ENCODE measurements around the gene C3AR1.
"Not testable (repeated sequence)": the region's sequence is repeated elsewhere in the genome, so short reads cannot be mapped to it uniquely, and the experiment has no call there.

The C3AR1 gene

DNA sequence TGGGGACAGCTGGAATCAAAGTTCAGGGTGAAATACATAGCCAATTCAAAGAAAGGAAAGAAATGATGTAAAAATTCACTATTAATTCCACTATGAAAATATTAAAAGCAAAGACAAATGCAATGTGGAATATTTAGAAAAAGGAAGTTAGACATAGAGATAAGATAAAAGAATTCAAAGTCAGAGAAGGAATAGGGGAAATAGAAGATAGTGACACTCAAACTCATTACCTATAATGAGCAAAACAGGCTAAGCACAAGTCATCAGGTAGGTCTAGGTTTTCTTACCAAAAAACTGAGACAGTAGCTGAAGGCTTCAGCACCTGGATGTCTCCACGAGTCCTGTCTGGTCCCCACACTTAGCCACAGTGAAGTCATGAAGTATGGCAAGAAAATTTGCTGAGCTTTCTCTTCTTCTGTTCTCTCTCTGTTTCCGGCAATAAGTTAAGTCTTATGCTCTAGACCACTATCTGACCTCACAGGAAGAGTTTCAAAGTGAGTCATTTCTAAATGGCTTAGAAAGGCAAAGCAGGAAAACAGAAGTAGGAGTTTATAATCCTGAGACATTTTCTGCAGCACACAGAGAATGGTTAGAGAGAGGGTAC lies at the start of gene C3AR1:
Gene C3AR1, minus strand, starts transcription at position 369 of the 604 bp plus-strand sequence. CDS start 6,174 bp downstream, outside the sequence.
- no peak for DNase-seq (ENCODE audit: low read depth in 1 of 2, low spot score in 1 of 2)

DNA sequence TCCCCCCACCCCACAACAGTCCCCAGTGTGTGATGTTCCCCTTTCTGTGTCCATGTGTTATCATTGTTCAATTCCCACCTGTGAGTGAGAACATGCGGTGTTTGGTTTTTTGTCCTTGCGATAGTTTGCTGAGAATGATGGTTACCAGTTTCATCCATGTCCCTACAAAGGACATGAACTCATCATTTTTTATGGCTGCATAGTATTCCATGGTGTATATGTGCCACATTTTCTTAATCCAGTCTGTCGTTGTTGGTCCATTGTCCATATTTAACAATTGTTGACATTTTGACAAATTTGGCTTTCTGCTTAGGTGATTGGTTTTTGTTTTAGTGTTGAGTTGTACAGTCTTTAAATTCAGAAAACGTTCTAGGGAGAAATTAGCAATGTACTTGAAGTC lies 47.0 kb upstream of the C3AR1 start:
- not testable (repeated sequence) for DNase-seq (ENCODE audit: low read depth in 1 of 2, low spot score in 1 of 2)

DNA sequence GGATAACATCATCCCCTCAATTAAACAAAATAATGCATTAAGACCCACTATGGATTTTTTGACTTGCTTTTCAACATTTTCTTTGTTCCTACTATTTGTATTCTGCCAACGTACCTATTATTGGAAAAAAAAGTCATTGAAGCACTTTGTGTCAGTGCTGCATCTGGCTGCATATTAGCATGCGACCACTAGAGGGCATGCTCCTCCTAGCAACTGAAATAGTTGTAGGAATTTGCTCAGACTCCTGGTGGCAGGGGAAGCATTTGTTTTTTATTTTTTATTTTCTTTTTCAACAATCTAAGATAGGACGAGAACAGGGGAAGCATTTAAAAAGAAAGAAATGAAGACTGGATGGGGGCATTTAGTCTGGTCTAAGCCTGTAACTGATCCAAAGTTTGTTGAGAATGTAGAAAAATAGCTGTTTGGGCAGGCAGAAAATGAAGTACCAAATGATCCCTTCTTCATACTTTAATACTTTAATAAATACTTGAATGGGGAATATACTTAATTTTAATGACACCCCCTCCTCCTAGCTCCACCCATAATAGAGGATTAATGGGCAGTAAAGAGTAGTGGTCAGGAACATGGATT lies 42.7 kb upstream of the C3AR1 start:
- peak; percentile 49 to 59 for DNase-seq (ENCODE audit: low read depth in 1 of 2, low spot score in 1 of 2)

DNA sequence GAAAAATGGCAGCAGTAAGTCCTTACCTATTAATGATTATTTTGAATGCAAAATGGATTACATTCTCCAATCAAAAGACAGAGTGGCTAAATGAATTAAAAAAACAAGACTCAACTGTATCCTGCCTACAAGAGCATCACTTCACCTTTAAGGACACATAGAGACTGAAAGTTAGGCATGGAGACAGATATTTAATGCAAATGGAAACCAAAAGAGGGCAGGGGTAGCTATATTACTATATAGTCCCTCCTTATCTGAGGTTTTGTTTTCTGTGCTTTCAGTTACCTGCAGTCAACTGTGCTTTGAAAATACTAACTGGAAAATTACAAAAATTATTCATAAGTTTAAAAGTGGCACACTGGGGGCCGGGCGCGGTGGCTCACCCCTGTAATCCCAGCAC lies 33.1 kb upstream of the C3AR1 start:
- DNase-seq (ENCODE audit: low read depth in 1 of 2, low spot score in 1 of 2), result no peak

DNA sequence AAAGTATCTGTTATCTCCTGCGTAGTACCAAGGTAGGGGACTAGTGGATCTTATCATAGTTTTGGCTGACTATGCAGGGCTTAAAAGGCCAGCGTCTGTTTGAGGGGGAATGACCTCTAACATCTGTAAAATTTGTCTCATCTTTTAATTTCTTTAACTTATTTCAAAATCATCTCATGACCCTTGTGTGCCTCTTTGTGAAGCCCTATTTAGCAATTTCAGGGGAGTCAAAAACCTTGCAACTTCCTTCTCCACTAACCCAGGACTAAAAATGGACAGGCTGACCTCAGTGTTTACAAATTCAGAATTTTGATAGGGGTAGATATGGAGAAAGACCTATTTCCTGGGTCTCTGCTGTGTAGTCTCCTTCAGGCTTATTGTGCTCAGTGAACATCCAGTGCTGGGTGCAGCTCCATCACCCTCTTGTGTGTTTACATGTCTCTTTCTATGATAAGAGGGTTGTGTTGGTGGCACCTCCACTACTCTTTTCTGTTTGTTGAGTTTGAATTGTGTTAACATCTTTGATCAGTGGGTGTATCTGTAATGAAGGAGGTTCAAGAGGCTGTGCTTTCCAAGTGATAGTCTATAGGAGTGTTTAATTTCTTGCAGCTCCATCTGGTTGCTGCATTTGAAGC lies 30.2 kb upstream of the C3AR1 start:
- DNase-seq (ENCODE audit: low read depth in 1 of 2, low spot score in 1 of 2), result no peak

DNA sequence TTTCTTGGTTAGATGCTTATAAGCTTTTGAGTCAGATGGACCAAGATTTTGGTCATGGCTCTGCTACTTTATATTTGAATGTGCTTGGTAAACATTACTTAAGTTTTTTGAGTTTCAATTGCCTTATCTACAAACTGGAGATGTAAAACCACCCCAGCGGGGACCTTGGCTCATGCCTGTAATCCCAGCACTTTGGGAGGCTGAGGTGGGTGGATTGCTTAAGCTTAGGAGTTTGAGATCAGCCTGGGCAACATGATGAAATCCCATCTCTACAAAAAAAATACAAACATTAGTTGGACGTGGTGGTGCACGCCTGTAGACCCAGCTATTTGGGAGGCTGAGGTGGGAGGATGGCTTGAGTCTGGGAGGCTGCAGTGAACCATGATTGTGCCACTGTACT lies 27.1 kb upstream of the C3AR1 start:
- DNase-seq (ENCODE audit: low read depth in 1 of 2, low spot score in 1 of 2), result no peak

DNA sequence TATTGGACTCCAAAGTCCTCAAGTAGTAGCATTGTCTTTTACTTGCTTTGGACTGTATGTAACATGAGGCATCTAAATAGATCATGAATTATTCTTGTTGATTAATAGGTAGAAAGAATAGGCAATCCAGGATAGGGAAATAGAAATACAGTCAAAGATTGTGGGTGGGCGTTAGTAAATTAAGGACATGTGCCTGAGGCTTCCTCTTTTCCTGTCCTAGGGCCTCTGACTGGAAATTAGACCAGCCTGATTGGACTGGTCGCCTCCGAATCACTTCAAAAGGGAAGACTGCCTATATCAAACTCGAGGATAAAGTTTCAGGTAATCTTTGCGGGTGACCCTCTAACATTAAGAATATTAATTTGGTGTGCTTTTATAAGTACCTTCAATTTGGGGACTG lies 23.6 kb upstream of the C3AR1 start:
- no peak for DNase-seq (ENCODE audit: low read depth in 1 of 2, low spot score in 1 of 2)

DNA sequence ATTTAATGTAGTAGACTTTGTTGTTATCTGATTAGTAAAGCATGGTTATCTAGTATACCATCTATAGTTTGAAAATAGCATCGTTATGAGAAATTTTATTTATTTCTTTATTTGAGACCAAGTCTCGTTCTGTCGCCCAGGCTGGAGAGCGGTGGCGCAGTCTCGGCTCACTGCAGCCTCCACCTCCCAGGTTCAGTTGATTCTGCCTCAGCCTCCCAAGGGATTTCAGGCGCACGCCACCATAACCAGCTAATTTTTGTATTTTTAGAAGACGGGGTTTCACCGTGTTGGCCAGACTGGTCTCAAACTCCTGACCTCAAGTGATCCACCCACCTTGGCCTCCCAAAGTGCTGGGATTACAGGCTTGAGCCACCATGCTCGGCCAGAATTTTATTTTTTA lies 23.1 kb upstream of the C3AR1 start:
- DNase-seq (ENCODE audit: low read depth in 1 of 2, low spot score in 1 of 2), result not testable (repeated sequence)

DNA sequence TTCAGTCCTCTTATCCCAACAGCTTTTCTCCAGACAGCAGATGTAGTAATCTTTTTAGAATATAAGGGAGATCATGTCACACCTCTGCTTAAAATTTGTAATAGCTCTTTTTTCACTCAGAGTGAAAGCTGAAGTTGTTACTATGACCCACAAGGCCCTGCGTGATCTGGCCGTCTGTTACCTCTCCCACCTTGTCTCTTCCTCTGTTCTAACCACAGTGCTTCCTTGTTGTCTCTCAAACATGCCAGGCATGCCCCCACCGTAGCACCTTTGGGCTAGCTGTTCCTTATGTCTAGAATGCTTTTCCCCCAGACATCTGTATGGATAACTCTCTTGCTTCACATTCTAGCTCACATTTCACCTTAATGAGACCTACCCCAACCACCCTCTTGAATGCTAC lies 22.4 kb upstream of the C3AR1 start:
- no peak for DNase-seq (ENCODE audit: low read depth in 1 of 2, low spot score in 1 of 2)

DNA sequence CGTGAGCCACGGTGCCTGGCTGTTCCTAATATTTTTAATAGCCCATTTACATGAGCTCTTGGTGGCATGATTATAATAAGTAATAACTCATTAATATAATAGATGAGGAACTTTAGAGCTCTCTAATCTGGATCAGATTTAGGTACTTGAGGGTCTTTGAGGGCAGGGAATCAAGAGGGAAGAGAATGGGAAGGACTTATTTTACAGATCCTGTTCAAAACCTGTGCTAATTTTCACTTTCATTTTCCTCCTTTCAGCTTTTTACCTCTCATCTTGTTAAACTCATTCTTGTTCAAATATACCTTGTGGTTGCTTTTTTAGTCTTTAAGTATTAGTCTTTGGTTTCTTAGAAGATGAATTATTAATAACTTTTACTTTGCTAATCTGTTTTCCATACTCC lies 21.5 kb upstream of the C3AR1 start:
- no peak for DNase-seq (ENCODE audit: low read depth in 1 of 2, low spot score in 1 of 2)

DNA sequence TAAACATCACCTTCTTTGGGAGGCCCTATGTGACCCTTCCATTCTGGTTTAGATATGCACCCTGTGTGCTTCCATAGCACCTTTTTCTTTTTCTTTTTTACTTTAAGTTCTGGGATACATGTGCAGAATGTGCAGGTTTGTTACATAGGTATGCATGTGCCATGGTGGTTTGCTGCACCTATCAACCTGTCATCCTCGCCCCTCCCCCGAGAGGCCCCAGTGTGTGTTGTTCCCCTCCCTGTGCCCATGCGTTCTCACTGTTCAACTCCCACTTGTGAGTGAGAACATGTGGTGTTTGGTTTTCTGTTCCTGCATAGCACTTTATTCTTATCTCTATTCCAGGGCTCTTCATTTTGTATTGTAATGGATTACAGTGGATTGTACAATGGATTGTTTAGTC lies 18.2 kb upstream of the C3AR1 start:
- peak in 1 of 2 donors; percentile 32 for DNase-seq (ENCODE audit: low read depth in 1 of 2, low spot score in 1 of 2)

DNA sequence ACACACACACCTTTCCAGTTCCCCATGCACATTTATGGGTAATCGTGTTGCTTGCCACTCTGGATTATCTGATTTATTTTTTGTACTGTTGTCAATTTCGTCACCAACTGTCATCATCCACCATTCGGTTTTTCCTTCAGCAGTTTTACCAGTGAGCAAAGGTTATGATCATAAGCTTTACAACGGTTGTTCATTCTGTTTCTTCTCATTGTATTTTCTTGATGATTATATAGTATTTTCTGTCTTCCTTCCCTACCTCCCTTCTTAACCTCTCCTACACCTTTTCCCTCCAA lies 16.6 kb upstream of the C3AR1 start:
- no peak for DNase-seq (ENCODE audit: low read depth in 1 of 2, low spot score in 1 of 2)

DNA sequence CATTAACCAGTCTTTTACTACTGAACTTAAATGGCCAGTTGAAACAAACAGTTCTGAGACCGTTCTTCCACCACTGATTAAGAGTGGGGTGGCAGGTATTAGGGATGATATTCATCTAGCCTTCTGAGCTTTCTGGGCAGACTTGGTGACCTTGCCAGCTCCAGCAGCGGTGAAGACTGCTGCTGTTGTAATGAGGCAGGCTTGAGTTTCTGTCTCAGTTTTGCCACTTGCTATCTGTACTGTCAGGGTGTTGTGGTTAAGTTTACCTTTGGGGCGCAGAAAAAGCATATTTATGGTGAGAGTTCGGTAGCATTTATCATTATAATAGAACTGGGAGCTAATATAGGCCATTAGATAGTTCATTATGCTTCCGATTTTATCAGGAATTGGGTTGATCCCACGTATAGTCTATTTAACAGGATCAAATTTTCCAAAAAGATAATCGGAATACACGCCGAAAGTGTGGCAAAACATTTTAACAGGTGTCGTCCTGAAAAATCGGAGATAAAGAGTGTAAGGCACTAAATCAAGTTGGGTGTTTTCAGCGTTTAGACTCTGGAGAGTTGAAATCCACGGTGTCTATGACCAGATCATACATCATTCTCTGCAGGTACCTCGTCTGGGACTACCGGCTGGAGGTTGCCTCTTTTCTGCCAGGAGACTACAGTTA lies 15.2 kb upstream of the C3AR1 start:
- no peak for DNase-seq (ENCODE audit: low read depth in 1 of 2, low spot score in 1 of 2)

DNA sequence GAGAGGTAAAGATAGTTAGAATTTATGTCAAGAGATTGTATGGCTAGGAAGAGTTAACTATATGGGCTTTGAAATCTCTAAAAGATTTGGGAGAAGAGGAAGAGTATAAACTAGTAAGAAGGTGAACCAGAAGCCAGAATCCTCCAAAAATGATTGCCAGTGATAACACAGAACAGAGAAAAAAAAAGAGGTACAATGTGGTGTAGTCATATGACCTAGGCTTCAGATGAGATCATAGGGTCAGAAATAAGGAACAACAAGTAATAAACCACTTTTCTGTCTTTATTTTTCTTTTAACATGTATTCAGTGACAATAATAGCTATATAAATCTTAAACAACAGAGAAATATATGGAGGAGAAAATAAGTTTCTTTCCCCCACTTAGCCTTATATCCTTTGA lies 14.0 kb upstream of the C3AR1 start:
- no peak for DNase-seq (ENCODE audit: low read depth in 1 of 2, low spot score in 1 of 2)

DNA sequence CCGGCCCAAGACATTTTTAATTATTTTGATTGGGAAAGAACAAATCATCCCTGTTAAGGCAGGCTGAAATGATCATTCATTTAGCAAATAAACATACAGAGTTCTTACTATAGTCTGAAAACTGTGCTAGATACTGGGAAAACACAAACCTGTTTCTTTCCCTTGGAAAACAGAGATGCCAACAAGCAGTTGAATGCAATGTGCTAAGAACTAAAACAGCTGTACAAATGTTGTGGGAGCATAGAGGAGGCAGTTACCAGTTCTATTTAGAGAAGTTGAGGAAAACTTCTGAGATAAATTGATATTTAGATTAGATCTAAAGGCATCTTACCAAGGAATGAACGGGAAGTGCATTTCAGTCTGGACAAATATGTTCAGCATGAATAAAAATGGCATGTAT lies 12.8 kb upstream of the C3AR1 start:
- no peak for DNase-seq (ENCODE audit: low read depth in 1 of 2, low spot score in 1 of 2)

DNA sequence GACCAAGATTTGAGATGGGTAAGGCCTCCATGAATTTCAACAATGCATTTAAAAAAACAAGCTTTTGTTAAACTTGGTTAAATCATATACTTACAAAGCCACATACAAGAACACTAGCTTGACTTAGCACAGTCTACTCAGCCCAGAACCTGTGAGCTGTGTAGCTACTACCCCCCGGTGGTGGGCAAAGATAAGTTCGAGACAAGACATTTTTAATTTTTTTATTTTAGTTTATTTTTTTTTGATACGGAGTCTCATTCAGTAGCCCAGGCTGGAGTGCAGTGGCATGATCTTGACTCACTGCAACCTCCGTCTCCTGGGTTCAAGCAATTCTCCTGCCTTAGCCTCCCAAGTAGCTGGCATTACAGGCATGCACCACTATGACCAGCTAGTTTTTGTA lies 12.2 kb upstream of the C3AR1 start:
- peak; percentile 15 to 40 for DNase-seq (ENCODE audit: low read depth in 1 of 2, low spot score in 1 of 2)

DNA sequence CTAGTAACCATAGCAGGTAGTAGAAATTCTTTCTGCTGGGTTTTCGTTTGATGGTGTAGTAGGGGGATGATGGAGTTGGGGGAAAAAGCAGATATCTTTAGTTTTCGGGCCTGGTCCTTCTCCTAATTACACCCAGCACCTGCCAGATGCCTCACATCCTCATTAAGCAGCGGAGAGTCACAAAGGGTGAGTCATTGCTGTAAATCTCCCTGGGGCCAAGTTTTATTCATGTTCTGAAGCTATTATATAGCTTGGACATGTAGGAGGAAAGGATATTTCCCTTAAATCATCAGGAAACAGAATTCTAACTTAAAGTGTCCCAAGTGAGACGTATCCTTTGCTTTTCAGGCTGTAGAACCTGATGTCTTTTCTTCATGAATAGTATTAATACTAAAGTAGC lies 11.0 kb upstream of the C3AR1 start:
- DNase-seq (ENCODE audit: low read depth in 1 of 2, low spot score in 1 of 2), result no peak

DNA sequence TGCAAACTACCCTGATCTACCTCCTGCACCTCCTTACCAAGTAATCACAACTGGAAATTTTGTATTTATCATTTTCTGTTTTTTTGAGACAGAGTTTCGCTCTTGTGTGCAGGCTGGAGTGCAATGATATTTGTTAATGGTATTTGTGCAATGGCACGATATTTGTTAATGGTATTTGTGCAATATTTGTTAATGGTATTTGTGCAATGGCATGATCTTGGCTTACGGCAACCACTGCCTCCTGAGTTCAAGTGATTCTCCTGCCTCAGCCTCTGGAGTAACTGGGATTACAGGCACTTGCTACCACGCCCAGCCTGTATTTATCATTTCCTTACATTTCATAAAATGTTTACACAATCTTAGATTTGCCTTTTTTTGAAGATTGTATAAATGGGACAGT lies 10.2 kb upstream of the C3AR1 start:
- no peak for DNase-seq (ENCODE audit: low read depth in 1 of 2, low spot score in 1 of 2)

DNA sequence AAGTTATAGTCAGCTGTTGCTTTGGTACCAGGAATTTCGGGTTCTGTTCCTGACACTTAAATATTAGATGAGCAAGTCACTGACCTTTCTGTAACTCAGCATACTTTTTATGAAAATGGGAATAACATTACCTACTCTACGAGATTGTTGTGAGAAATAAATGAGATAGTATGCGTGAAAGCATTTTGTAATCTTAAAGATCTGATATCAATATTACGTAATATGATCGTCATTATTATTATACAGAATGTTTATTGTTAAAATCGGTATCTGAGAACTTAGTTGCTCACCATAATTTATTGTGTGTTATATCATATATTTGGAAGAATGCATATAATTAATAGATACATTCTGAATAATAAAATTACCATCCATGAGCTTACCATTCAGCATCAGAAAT lies 9.8 kb upstream of the C3AR1 start:
- DNase-seq (ENCODE audit: low read depth in 1 of 2, low spot score in 1 of 2), result no peak

DNA sequence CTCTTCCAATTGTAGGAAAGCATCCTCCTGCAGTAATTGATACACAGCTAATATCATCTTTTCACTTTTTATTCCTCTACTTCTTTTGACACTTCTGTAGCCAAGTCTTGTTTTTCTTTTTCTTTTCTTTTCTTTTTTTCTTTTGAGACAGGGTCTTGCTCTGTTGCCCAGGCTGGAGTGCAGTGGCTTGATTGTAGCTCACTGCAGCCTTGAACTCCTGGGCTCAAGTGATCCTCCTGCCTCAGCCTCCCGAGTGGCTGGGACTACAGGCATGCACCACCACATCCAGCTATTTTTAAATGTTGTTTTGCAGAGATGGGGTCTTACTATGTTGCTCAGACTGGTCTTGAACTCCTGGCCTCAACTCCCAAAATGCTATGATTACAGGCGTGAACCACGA lies 5.7 kb upstream of the C3AR1 start:
- DNase-seq (ENCODE audit: low read depth in 1 of 2, low spot score in 1 of 2), result not testable (repeated sequence)

DNA sequence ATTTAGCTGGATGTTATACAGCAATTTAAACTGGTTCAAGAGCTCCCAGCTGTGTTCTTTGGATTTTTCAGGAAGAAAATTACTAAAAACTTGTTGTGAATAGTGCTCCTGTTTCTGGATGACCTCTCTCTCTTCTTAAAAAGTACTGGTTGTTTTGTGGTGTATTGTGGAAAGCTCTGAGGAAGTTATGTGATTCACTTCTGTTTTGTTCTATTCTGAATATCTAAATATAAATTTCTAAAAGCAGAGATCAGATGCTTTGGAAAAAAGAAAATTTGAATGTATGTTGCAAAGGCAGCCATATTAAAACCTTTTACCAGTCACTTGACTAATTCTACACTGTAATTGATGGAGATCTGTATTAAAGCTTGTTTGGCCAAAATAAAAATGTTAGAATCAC lies 3.4 kb upstream of the C3AR1 start:
- DNase-seq (ENCODE audit: low read depth in 1 of 2, low spot score in 1 of 2), result no peak

DNA sequence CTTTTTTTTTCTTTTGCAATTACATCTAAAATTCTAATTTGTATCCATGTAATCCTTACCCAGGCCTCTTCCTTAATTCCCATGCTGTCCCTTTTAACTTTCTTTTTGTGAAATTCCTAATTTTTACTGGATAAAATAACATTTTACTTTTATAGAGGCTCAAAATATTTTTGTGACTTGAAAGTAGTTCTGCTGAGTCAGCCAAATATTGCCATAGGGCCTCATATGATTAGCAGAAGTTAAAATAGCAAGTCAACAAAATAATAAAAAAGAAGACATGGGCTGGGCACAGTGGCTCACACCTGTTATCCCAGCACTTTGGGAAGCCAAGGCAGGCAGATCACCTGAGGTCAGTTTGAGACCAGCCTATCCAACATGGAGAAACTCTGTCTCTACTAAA lies 2.0 kb downstream of the C3AR1 start:
- no peak for DNase-seq (ENCODE audit: low read depth in 1 of 2, low spot score in 1 of 2)

DNA sequence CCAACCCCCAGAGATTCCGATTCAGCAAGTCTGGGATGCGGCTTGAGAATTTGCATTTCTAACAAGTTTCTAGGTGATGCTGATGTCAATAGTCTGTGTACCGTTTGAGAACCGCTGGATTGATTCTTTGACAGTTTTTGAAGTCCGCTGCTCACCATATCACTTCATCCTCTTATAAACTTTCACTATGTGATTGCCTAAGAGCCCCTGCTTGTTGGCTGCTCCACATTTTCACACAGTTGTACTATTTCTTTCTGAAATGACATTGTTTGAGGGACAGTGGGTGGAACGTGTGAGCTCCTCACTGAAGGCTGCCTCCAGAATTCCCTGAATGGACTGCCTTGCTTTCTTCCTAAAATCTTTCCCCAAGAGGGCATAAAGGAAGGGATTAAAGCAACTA lies 7.7 kb downstream of the C3AR1 start:
- no peak for DNase-seq (ENCODE audit: low read depth in 1 of 2, low spot score in 1 of 2)

All from stimulated activated CD4-positive, alpha-beta T cell treated with anti-CD3 and anti-CD28 coated beads, Interleukin-15, amount 100 ng/mL, for 1 hour (primary cell).